ENCODE results near the gene CDNF. TPM values are rescaled to one million over a fixed set of nuclear protein-coding genes. Genes with fewer than 3 reads are reported as not detected.

The CDNF gene
- total and polyA plus RNA-seq, 10 of the 15 experiments (the other 5 are each of a cell fraction or from before 2014, with no cell fraction given) = 0.08 to 1.9 (median 0.77) TPM

DNA sequence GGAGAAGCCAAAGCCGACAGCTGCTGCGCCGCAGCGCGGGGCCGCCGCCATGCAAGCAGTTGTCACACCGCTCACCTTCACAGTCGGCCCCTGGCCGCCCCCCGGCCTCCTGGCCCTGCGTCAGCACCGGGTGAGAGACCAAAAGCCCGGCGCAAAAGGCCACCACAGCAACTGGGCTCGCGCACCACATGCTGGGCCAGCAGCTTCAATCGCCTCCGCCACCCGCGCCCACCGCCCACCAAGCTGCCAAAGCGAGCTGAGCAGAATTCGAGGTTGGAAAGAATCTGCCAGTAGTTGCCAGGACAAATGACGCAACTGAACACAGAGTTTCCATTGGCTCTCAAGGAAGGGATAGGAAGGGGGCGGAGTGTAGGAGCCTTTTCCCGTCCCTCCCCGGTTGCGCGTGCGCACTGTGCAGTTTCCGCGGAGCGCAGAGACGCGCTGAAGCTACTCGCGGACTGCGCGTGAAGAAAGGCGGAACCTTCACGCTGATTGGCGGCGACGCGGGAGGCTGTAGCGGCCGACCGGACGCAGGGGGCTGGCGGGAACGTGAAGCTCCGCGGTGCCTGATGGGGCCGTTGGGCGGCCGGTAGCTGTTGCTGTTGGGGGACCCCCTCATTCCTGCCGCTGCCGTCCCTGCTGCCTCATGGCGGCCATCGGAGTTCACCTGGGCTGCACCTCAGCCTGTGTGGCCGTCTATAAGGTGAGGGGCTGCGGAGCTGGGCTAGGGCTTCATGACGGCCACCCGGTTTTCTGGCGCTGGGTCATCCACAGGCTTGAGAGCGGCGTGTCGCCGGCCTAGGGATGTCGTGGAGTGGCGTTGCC lies at the start of gene CDNF, which contains the start of the genes HSPA14 and MSANTD7 (continued):
- TF ChIP-seq YBX1 (IDR thresholded peaks at IDR 0.05) = no peak
- TF ChIP-seq ZSCAN29 (IDR thresholded peaks at IDR 0.05) = 0 out of 2 replicates have a peak, but pooled peaks have one; percentile 14
- TF ChIP-seq SIN3A (IDR thresholded peaks at IDR 0.05; ENCODE audit: low read depth, low read length) = peak; percentile 57; the same call in 1 of the 2 replicates
- no peak for TF ChIP-seq SUZ12 (IDR thresholded peaks at IDR 0.05; ENCODE audit: unreplicated experiment)
- no peak for TF ChIP-seq WRNIP1 (IDR thresholded peaks at IDR 0.05; ENCODE audit: borderline replicate concordance, low read depth, low read length)
- peak; percentile 87 for TF ChIP-seq TAF1 (IDR thresholded peaks at IDR 0.05; ENCODE audit: borderline replicate concordance, low read depth, low read length)
- peak in 1 of 2 experiments; percentile 73; a peak in 2 of 3 replicates for TF ChIP-seq EGR1 (IDR thresholded peaks at IDR 0.05; ENCODE audit: borderline replicate concordance in 1 of 2, low read depth in 2 of 2, low read length in 2 of 2)
- TF ChIP-seq RCOR1 (conservative IDR thresholded peaks at IDR 0.05; ENCODE audit: low read depth, low read length) = no peak
- TF ChIP-seq CREM (IDR thresholded peaks at IDR 0.05; ENCODE audit: low read depth) = peak; percentile 97
- no peak for TF ChIP-seq HDAC2 (IDR thresholded peaks at IDR 0.05)
- TF ChIP-seq, protein P1, sequence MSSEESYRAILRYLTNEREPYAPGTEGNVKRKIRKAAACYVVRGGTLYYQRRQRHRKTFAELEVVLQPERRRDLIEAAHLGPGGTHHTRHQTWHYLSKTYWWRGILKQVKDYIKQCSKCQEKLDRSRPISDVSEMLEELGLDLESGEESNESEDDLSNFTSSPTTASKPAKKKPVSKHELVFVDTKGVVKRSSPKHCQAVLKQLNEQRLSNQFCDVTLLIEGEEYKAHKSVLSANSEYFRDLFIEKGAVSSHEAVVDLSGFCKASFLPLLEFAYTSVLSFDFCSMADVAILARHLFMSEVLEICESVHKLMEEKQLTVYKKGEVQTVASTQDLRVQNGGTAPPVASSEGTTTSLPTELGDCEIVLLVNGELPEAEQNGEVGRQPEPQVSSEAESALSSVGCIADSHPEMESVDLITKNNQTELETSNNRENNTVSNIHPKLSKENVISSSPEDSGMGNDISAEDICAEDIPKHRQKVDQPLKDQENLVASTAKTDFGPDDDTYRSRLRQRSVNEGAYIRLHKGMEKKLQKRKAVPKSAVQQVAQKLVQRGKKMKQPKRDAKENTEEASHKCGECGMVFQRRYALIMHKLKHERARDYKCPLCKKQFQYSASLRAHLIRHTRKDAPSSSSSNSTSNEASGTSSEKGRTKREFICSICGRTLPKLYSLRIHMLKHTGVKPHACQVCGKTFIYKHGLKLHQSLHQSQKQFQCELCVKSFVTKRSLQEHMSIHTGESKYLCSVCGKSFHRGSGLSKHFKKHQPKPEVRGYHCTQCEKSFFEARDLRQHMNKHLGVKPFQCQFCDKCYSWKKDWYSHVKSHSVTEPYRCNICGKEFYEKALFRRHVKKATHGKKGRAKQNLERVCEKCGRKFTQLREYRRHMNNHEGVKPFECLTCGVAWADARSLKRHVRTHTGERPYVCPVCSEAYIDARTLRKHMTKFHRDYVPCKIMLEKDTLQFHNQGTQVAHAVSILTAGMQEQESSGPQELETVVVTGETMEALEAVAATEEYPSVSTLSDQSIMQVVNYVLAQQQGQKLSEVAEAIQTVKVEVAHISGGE (CRISPR knock-in tag; IDR thresholded peaks at IDR 0.05) = no peak
- TF ChIP-seq NR2F1 (conservative IDR thresholded peaks at IDR 0.05) = 0 out of 2 replicates have a peak, but pooled peaks have one; percentile 19
- TF ChIP-seq NRF1 (conservative IDR thresholded peaks at IDR 0.05; ENCODE audit: low read depth, low read length) = peak; percentile 96
- TF ChIP-seq, protein P2, sequence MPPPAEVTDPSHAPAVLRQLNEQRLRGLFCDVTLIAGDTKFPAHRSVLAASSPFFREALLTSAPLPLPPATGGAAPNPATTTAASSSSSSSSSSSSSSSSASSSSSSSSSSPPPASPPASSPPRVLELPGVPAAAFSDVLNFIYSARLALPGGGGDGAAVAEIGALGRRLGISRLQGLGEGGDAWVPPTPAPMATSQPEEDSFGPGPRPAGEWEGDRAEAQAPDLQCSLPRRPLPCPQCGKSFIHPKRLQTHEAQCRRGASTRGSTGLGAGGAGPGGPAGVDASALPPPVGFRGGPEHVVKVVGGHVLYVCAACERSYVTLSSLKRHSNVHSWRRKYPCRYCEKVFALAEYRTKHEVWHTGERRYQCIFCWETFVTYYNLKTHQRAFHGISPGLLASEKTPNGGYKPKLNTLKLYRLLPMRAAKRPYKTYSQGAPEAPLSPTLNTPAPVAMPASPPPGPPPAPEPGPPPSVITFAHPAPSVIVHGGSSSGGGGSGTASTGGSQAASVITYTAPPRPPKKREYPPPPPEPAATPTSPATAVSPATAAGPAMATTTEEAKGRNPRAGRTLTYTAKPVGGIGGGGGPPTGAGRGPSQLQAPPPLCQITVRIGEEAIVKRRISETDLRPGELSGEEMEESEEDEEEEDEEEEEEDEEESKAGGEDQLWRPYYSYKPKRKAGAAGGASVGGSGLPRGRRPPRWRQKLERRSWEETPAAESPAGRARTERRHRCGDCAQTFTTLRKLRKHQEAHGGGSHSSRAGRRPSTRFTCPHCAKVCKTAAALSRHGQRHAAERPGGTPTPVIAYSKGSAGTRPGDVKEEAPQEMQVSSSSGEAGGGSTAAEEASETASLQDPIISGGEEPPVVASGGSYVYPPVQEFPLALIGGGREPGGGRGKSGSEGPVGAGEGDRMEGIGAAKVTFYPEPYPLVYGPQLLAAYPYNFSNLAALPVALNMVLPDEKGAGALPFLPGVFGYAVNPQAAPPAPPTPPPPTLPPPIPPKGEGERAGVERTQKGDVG (CRISPR knock-in tag; IDR thresholded peaks at IDR 0.05) = no peak
- TF ChIP-seq BCL11A (IDR thresholded peaks at IDR 0.05; ENCODE audit: low read depth, low read length) = 0 out of 2 replicates have a peak, but pooled peaks have one; percentile 11
- TF ChIP-seq EP300 (IDR thresholded peaks at IDR 0.05; ENCODE audit: borderline replicate concordance in 1 of 2, control insufficient read depth in 1 of 2, low read depth in 2 of 2, low read length in 2 of 2) = no peak
- peak; percentile 95 for TF ChIP-seq POLR2AphosphoS5 (IDR thresholded peaks at IDR 0.05; ENCODE audit: low read length)
- TF ChIP-seq SKIL (IDR thresholded peaks at IDR 0.05; ENCODE audit: low read depth, poor library complexity, severe bottlenecking) = no peak
- TF ChIP-seq ZNF384 (IDR thresholded peaks at IDR 0.05; ENCODE audit: borderline replicate concordance, low read depth, low read length) = no peak
- TF ChIP-seq HDAC6 (IDR thresholded peaks at IDR 0.05; ENCODE audit: unreplicated experiment) = no peak
- no peak for TF ChIP-seq JUND (IDR thresholded peaks at IDR 0.05; ENCODE audit: low read depth, low read length)
- TF ChIP-seq POLR2A (IDR thresholded peaks at IDR 0.05; ENCODE audit: low read depth, low read length) = peak; percentile 95
